NCI-H82 (cell line): ENCODE data around the gene ZBTB7C.

Source experiments
- DNase-seq: peaks from one replicate; lab custom pipeline; 2025; lab: John Stamatoyannopoulos, UW

ZBTB7C gene

GRCh38 chr18:48418539-48419276 lies 9.5 kb upstream of the ZBTB7C start:
- DNase-seq: no peak

- DNase-seq: no peak
These were observed 8.8 kb upstream of the ZBTB7C start for GRCh38 chr18:48417985-48418384.

GRCh38 chr18:48413342-48413741 lies 4.2 kb upstream of the ZBTB7C start:
- no peak for DNase-seq

GRCh38 chr18:48412339-48412929 lies 3.3 kb upstream of the ZBTB7C start:
- DNase-seq: peak; percentile 73

- DNase-seq: peak; percentile 86
These were observed 1.1 kb upstream of the ZBTB7C start for GRCh38 chr18:48410095-48410920.

- peak; percentile 32 for DNase-seq
These were observed 460 bp upstream of the ZBTB7C start for GRCh38 chr18:48409591-48410094.

- no peak for DNase-seq
These were observed 964 bp downstream of the ZBTB7C start for GRCh38 chr18:48408111-48408726.

GRCh38 chr18:48407358-48407757 lies 1.8 kb downstream of the ZBTB7C start:
- no peak for DNase-seq

GRCh38 chr18:48405978-48406377 lies 3.2 kb downstream of the ZBTB7C start:
- no peak for DNase-seq

GRCh38 chr18:48404716-48405507 lies 4.3 kb downstream of the ZBTB7C start:
- DNase-seq: no peak

GRCh38 chr18:48402953-48403352 lies 6.2 kb downstream of the ZBTB7C start:
- no peak for DNase-seq

GRCh38 chr18:48399303-48400075 lies 9.7 kb downstream of the ZBTB7C start:
- no peak for DNase-seq

GRCh38 chr18:48398074-48398473 lies 11.1 kb downstream of the ZBTB7C start:
- DNase-seq: no peak

GRCh38 chr18:48397021-48397420 lies 12.2 kb downstream of the ZBTB7C start:
- no peak for DNase-seq

GRCh38 chr18:48396561-48396960 lies 12.6 kb downstream of the ZBTB7C start:
- DNase-seq: no peak

- no peak for DNase-seq
These were observed 13.5 kb downstream of the ZBTB7C start for GRCh38 chr18:48395646-48396045.

- DNase-seq: no peak
These were observed 15.0 kb downstream of the ZBTB7C start for GRCh38 chr18:48394176-48394575.

GRCh38 chr18:48393776-48394175 lies 15.4 kb downstream of the ZBTB7C start:
- no peak for DNase-seq

- DNase-seq: no peak
These were observed 16.0 kb downstream of the ZBTB7C start for GRCh38 chr18:48393170-48393569.

GRCh38 chr18:48392268-48392667 lies 16.9 kb downstream of the ZBTB7C start:
- DNase-seq: no peak

GRCh38 chr18:48391868-48392267 lies 17.3 kb downstream of the ZBTB7C start:
- DNase-seq: no peak
